HepG2 (cell line): ENCODE results near the gene UGP2. TPM values are rescaled to one million over a fixed set of nuclear protein-coding genes. Genes with fewer than 3 reads are reported as not detected.

Experiments used
- ATAC-seq: fragments of 200-7000 bp; cut with Tn5 transposase; 3 replicates; pipeline ENCODE4 v1.9.1; 2020; ENCODE audit warnings: mild to moderate bottlenecking, moderate library complexity
- BruUV-seq: library from RNA; stranded (reverse); fragments of 400-500 nt; replicated peaks from 2 replicates; lab custom pipeline; 2021; lab: Mats Ljungman, UMichigan
- CTCF ChIA-PET: fragments of 300-600 bp; formaldehyde crosslinking; extraction: SDS; loops from one replicate; lab custom pipeline; 2021; ENCODE audit warnings: low total read pairs, inconsistent platforms, low intra/inter-chr PET ratio; lab: Yijun Ruan, JAX
- POLR2A ChIA-PET: fragments of 350-600 bp; sonication (Branson Sonifier 250); formaldehyde crosslinking; loops from one replicate; lab custom pipeline; 2020; ENCODE audit warnings: antibody characterized with exemption, inconsistent platforms; lab: Yijun Ruan, JAX
- DNase-seq: peaks from one replicate; pipeline ENCODE4 v3.0.0-alpha.2; 2015; ENCODE audit warnings: low spot score
- FAIRE-seq: peaks from 3 replicates; lab custom pipeline; 2011; peaks lifted over from hg19 to GRCh38; lab: Jason Lieb, UNC
- H2AFZ ChIP-seq: one replicate; pipeline ENCODE4 v1.6.1; 2011; ENCODE audit warnings: low read length, inconsistent platforms
- H3K27ac ChIP-seq: fragments of 300-600 bp; 3 replicates; pipeline ENCODE4 v1.8.0; 2011; ENCODE audit warnings: mixed run types, mild to moderate bottlenecking, mixed read lengths, low read length, inconsistent platforms; ENCODE audit not compliant: insufficient read depth; ENCODE audit errors: extremely low read length
- H3K27me3 ChIP-seq, 2 experiments: fragments of 200-600 bp in 1 of 2; 2 replicates in 1 of 2; 3 replicates in 1 of 2; pipeline versions ENCODE4 v1.6.0 to v1.8.0; 2011; ENCODE audit warnings: low read length in 2 of 2, mild to moderate bottlenecking in 2 of 2, moderate library complexity in 2 of 2, inconsistent platforms in 1 of 2; ENCODE audit not compliant: insufficient read depth in 2 of 2, control insufficient read depth in 1 of 2
- H3K36me3 ChIP-seq, 2 experiments: fragments of 200-600 bp in 1 of 2; replicated peaks in 1 of 2; 2 replicates in 1 of 2; 3 replicates in 1 of 2; pipeline versions ENCODE4 v1.5.1 to v1.8.0; 2011; ENCODE audit warnings: low read length in 2 of 2, inconsistent platforms in 1 of 2; ENCODE audit not compliant: insufficient read depth in 2 of 2, control insufficient read depth in 1 of 2
- H3K4me1 ChIP-seq: 2 replicates; pipeline ENCODE4 v1.5.1; 2012; ENCODE audit warnings: low read length, inconsistent platforms; ENCODE audit not compliant: insufficient read depth
- H3K4me2 ChIP-seq: 2 replicates; pipeline ENCODE4 v1.6.0; 2011; ENCODE audit warnings: low read depth, low read length, inconsistent platforms
- H3K4me3 ChIP-seq, 3 experiments: fragments of 200-600 bp in 1 of 3; sonication (generic), shearing (Covaris generic) in 1 of 3; replicated peaks in 1 of 3; 2 replicates each; pipeline ENCODE4 v1.5.1; 2011 to 2016; ENCODE audit warnings: low read length in 3 of 3, inconsistent platforms in 2 of 3, low read depth in 2 of 3, mild to moderate bottlenecking in 2 of 3, control low read depth in 1 of 3, mixed read lengths in 1 of 3; ENCODE audit not compliant: insufficient read depth in 1 of 3
- H3K79me2 ChIP-seq: one replicate; pipeline ENCODE4 v1.6.1; 2011; ENCODE audit warnings: low read length, inconsistent platforms; ENCODE audit not compliant: insufficient read depth
- H3K9ac ChIP-seq: 2 replicates; pipeline ENCODE4 v1.6.0; 2011; ENCODE audit warnings: mild to moderate bottlenecking, low read depth, low read length, inconsistent platforms; ENCODE audit not compliant: insufficient read depth
- H3K9me3 ChIP-seq: 2 replicates; pipeline ENCODE4 v1.5.1; 2012; ENCODE audit warnings: mild to moderate bottlenecking, low read length
- H4K20me1 ChIP-seq: 2 replicates; pipeline ENCODE4 v1.6.0; 2011; ENCODE audit warnings: inconsistent platforms, mild to moderate bottlenecking, low read length, moderate library complexity; ENCODE audit not compliant: insufficient read depth
- NAIF1 ChIP-seq: sonication (generic); formaldehyde crosslinking; IDR thresholded peaks from 2 replicates; pipeline ENCODE4 v1.5.0; 2020; ENCODE audit warnings: mild to moderate bottlenecking, missing genetic modification reagents, borderline replicate concordance
- SMAD1 ChIP-seq: sonication (generic); formaldehyde crosslinking; IDR thresholded peaks from 2 replicates; pipeline ENCODE4 v1.4.0; 2020; ENCODE audit warnings: missing genetic modification reagents, low read depth, mild to moderate bottlenecking, borderline replicate concordance
- ZBTB20 ChIP-seq: sonication (generic); formaldehyde crosslinking; IDR thresholded peaks from 2 replicates; pipeline ENCODE4 v1.8.1; 2023; ENCODE audit warnings: missing genetic modification reagents, low read depth, mild to moderate bottlenecking, borderline replicate concordance
- ZFP90 ChIP-seq: sonication (generic); formaldehyde crosslinking; IDR thresholded peaks from 2 replicates; pipeline ENCODE4 v1.8.0; 2022; ENCODE audit warnings: missing genetic modification reagents, mild to moderate bottlenecking, inconsistent platforms, borderline replicate concordance
- ZNF121 ChIP-seq: sonication (generic); formaldehyde crosslinking; IDR thresholded peaks from 2 replicates; pipeline ENCODE4 v1.5.0; 2020; ENCODE audit warnings: mild to moderate bottlenecking, missing genetic modification reagents
- WGBS: methylation state at CpG from one replicate; pipeline ENCODE4 v1.1.6; 2017; ENCODE audit warnings: low lambda C conversion rate; 5-methylcytosine and 5-hydroxymethylcytosine counted together
- in situ Hi-C: cut with HindIII; loops from 2 replicates; pipeline ENCODE4 v1.10.0; 2017; ENCODE audit warnings: low pct_unique_long_range_greater_than_20kb; ENCODE audit not compliant: extremely low pct_ligation_motif_present
- intact Hi-C: fragments of 100-400 bp; cut with micrococcal nuclease; formaldehyde crosslinking; loops from one replicate; pipeline ENCODE4 v1.10.0; 2022; ENCODE audit not compliant: unreplicated experiment
- polyA plus RNA-seq, 8 experiments: library from polyadenylated mRNA; depleted of rRNA in 3 of 8; stranded (reverse) in 7 of 8; unstranded in 1 of 8; fragments of >200 nt; fragmentation: Illumina TruSeq in 4 of 8; extraction: Trizol in 4 of 8; gene quantifications; 2 replicates each; pipeline versions ENCODE4 v1.2.1 to v1.2.3, GENCODE V29; 2011 to 2016; ENCODE audit warnings: low read depth in 4 of 8, missing spikeins in 1 of 8, mixed read lengths in 1 of 8; ENCODE audit not compliant: insufficient read depth in 1 of 8
- total RNA-seq, 5 experiments: library from RNA; depleted of rRNA; stranded (reverse); fragments of >200 nt; fragmentation: Illumina TruSeq; extraction: Trizol; gene quantifications; 2 replicates each; pipeline ENCODE4 v1.2.3, GENCODE V29; 2016; ENCODE audit warnings: low read depth in 1 of 5
- TF ChIP-seq, protein P1 (sequence below): sonication (generic); formaldehyde crosslinking; IDR thresholded peaks from 2 replicates; pipeline ENCODE4 v1.5.0; 2020; ENCODE audit warnings: mild to moderate bottlenecking, missing genetic modification reagents
- TF ChIP-seq, protein P2 (sequence below): sonication (generic); formaldehyde crosslinking; IDR thresholded peaks from 2 replicates; pipeline ENCODE4 v1.4.0; 2020; ENCODE audit warnings: missing genetic modification reagents, borderline replicate concordance
- TF ChIP-seq, protein P3 (sequence below): sonication (generic); formaldehyde crosslinking; conservative IDR thresholded peaks from 2 replicates; pipeline ENCODE4 v1.4.0; 2020; ENCODE audit warnings: missing genetic modification reagents

The UGP2 gene
- total and polyA plus RNA-seq, 2 of the 13 experiments (the other 11 are each of a cell fraction or from before 2014, with no cell fraction given), result 96.0 to 134 TPM

GRCh38 chr2:63843791-63844190 lies 2.1 kb downstream of the UGP2 start:
- BruUV-seq, result no TSS peak
- ChIA-PET CTCF (interaction anchor here (1.0 kb wide), 1 partner anchor 152 kb away, joined by 3 read pairs; no protein-coding TSS in a partner anchor), POLR2A (interaction anchor here (1.5 to 5.2 kb wide), 4 partner anchors 8 to 144 kb away, joined by 4 to 56 read pairs (median 40); no protein-coding TSS in a partner anchor)
- H3K4me3 ChIP-seq, result peak overlapping the region; percentile 82 to 95 (median 85); a peak in 5 of 6 replicates
- H3K9me3 ChIP-seq, result no peaks in the 10 kb centered on the region
- intact Hi-C loops, result loop anchor here (2.0 kb wide), 1 partner anchor 255 kb away; the partner anchor contains the start of genes MDH1 and WDPCP
- no peaks in the 10 kb centered on the region; a peak in 1 of 5 replicates for H3K27me3 ChIP-seq
- H3K27ac ChIP-seq, result no peak overlapping the region
- WGBS, result 52% methylated on average over 2 of the region's 2 CpGs
- no peak for FAIRE-seq
- no peaks in the 10 kb centered on the region for H3K36me3 ChIP-seq
- H3K4me1 ChIP-seq, result peaks cover 58% of the 10 kb centered on the region
- no peak for DNase-seq
- H3K4me2 ChIP-seq, result peak overlapping the region; percentile 95
- peaks cover 37% of the 10 kb centered on the region for H4K20me1 ChIP-seq
- peak overlapping the region; percentile 92; the same call in 1 of the 2 replicates for H3K9ac ChIP-seq
- peaks cover 71% of the 10 kb centered on the region for H3K79me2 ChIP-seq
- no peak for ATAC-seq
- TF ChIP-seq NAIF1 (CRISPR knock-in tag) (peak; percentile 43; the same call in 1 of the 2 replicates), ZNF121 (CRISPR knock-in tag) (0 out of 2 replicates have a peak, but pooled peaks have one; percentile 49), SMAD1 (CRISPR knock-in tag) (no peak), ZFP90 (no peak), ZBTB20 (CRISPR knock-in tag) (no peak)
- TF ChIP-seq, protein P1, sequence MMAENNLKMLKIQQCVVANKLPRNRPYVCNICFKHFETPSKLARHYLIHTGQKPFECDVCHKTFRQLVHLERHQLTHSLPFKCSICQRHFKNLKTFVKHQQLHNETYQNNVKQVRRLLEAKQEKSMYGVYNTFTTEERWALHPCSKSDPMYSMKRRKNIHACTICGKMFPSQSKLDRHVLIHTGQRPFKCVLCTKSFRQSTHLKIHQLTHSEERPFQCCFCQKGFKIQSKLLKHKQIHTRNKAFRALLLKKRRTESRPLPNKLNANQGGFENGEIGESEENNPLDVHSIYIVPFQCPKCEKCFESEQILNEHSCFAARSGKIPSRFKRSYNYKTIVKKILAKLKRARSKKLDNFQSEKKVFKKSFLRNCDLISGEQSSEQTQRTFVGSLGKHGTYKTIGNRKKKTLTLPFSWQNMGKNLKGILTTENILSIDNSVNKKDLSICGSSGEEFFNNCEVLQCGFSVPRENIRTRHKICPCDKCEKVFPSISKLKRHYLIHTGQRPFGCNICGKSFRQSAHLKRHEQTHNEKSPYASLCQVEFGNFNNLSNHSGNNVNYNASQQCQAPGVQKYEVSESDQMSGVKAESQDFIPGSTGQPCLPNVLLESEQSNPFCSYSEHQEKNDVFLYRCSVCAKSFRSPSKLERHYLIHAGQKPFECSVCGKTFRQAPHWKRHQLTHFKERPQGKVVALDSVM (CRISPR knock-in tag), result peak; percentile 89
- TF ChIP-seq, protein P2, sequence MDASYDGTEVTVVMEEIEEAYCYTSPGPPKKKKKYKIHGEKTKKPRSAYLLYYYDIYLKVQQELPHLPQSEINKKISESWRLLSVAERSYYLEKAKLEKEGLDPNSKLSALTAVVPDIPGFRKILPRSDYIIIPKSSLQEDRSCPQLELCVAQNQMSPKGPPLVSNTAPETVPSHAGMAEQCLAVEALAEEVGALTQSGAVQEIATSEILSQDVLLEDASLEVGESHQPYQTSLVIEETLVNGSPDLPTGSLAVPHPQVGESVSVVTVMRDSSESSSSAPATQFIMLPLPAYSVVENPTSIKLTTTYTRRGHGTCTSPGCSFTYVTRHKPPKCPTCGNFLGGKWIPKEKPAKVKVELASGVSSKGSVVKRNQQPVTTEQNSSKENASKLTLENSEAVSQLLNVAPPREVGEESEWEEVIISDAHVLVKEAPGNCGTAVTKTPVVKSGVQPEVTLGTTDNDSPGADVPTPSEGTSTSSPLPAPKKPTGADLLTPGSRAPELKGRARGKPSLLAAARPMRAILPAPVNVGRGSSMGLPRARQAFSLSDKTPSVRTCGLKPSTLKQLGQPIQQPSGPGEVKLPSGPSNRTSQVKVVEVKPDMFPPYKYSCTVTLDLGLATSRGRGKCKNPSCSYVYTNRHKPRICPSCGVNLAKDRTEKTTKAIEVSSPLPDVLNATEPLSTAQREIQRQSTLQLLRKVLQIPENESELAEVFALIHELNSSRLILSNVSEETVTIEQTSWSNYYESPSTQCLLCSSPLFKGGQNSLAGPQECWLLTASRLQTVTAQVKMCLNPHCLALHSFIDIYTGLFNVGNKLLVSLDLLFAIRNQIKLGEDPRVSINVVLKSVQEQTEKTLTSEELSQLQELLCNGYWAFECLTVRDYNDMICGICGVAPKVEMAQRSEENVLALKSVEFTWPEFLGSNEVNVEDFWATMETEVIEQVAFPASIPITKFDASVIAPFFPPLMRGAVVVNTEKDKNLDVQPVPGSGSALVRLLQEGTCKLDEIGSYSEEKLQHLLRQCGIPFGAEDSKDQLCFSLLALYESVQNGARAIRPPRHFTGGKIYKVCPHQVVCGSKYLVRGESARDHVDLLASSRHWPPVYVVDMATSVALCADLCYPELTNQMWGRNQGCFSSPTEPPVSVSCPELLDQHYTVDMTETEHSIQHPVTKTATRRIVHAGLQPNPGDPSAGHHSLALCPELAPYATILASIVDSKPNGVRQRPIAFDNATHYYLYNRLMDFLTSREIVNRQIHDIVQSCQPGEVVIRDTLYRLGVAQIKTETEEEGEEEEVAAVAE (CRISPR knock-in tag), result no peak
- TF ChIP-seq, protein P3, sequence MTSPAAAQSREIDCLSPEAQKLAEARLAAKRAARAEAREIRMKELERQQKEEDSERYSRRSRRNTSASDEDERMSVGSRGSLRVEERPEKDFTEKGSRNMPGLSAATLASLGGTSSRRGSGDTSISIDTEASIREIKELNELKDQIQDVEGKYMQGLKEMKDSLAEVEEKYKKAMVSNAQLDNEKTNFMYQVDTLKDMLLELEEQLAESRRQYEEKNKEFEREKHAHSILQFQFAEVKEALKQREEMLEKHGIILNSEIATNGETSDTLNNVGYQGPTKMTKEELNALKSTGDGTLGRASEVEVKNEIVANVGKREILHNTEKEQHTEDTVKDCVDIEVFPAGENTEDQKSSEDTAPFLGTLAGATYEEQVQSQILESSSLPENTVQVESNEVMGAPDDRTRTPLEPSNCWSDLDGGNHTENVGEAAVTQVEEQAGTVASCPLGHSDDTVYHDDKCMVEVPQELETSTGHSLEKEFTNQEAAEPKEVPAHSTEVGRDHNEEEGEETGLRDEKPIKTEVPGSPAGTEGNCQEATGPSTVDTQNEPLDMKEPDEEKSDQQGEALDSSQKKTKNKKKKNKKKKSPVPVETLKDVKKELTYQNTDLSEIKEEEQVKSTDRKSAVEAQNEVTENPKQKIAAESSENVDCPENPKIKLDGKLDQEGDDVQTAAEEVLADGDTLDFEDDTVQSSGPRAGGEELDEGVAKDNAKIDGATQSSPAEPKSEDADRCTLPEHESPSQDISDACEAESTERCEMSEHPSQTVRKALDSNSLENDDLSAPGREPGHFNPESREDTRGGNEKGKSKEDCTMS, result no peak
- H2AFZ ChIP-seq, result no peak overlapping the region
- in situ Hi-C loops, result no loop called here
